ENCODE measurements around the gene RAD51B.

RAD51B gene

DNA sequence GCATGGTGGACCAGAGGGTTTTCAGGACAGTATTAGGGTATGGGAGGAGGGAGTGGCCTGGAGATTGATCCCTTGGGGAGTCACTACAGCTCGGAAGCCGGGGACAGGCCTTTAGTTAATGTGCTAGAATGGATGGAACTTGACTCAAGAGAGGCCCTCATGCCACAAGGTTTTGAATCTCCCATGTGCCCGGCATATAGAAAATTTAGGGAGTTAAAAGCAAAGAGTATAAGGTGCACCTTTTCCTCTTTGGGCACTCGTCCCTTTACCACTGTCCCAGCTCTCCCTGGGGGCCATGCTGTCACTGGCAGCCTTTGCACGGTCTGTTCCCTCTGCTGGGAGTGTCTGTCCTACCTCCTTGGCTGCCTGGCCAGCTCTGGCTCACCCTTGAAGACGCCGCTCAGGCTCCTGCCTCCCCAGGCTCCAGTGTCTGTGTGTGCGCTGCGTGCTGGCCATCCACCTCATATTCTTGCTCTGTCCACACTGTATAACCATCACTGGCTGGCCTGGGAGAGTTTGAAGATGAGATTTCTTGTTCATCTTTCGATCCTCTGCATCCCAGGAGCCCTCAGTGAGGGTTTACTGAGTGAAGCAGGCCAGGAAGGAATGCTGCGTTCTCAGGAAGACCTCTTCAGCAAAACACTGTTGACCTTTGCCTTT is 811.9 kb downstream of the RAD51B start:
- no peak for DNase-seq (ENCODE audit: low read depth)
- TF ChIP-seq, protein P1, sequence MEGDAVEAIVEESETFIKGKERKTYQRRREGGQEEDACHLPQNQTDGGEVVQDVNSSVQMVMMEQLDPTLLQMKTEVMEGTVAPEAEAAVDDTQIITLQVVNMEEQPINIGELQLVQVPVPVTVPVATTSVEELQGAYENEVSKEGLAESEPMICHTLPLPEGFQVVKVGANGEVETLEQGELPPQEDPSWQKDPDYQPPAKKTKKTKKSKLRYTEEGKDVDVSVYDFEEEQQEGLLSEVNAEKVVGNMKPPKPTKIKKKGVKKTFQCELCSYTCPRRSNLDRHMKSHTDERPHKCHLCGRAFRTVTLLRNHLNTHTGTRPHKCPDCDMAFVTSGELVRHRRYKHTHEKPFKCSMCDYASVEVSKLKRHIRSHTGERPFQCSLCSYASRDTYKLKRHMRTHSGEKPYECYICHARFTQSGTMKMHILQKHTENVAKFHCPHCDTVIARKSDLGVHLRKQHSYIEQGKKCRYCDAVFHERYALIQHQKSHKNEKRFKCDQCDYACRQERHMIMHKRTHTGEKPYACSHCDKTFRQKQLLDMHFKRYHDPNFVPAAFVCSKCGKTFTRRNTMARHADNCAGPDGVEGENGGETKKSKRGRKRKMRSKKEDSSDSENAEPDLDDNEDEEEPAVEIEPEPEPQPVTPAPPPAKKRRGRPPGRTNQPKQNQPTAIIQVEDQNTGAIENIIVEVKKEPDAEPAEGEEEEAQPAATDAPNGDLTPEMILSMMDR (conservative IDR thresholded peaks at IDR 0.05; ENCODE audit: control insufficient read depth, insufficient read depth, low read depth, low read length): no peak

DNA sequence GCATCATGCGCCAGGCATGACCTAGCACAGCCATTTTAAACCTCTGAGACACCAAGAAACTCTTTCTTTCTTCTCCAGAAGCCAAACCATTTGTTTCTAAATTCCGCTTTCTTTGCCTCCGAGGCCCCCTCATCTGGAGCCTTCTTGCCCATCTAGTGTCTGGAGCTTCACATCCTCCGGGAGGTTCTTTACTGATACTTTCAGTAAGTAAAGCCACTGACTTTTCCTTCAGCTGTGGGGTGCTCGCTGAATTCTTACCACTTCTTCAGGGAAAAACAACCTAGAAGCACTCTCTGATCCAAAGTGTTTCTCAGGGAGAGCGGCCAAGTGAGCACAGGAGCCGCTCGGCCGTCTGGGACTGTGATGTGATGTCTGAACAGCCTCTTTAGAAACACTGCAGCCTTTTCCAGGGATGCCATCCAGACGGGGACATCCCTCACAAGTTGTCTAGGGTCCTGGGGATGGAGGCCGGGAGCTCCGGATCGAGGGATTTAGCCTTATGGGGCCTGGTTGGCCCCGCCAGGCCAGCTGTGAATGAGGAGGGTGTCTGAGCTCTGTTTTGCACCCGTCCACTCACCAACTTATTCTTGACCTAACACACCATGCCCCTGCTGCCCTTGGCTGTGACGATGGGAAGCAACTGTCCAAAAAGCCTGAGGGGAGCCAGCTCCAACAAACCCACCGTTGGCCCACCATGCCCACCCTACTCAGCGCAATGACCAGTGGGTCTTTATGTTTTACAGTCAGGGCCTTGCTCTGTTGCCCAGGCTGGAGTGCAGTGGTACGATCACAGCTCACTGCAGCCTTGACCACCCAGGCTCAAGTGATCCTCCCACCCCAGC is 812.7 kb downstream of the RAD51B start:
- TF ChIP-seq, protein P1 (conservative IDR thresholded peaks at IDR 0.05; ENCODE audit: control insufficient read depth, insufficient read depth, low read depth, low read length): no peak
- no peak overlapping the region for H3K4me3 ChIP-seq (ENCODE audit: control insufficient read depth, low read depth, low read length)

More for the DNA sequence above, 811.9 kb downstream of the RAD51B start:
- H3K4me3 ChIP-seq (ENCODE audit: control insufficient read depth, low read depth, low read length): no peak overlapping the region

GRCh38 chr14:68633131-68633991 is 813.8 kb downstream of the RAD51B start:
- TF ChIP-seq, protein P1 (conservative IDR thresholded peaks at IDR 0.05; ENCODE audit: control insufficient read depth, insufficient read depth, low read depth, low read length): no peak
- DNase-seq (ENCODE audit: low read depth): peak; percentile 57
- H3K4me3 ChIP-seq (ENCODE audit: control insufficient read depth, low read depth, low read length): no peak overlapping the region

More for the DNA sequence above, 812.7 kb downstream of the RAD51B start:
- no peak for DNase-seq (ENCODE audit: low read depth)

DNA sequence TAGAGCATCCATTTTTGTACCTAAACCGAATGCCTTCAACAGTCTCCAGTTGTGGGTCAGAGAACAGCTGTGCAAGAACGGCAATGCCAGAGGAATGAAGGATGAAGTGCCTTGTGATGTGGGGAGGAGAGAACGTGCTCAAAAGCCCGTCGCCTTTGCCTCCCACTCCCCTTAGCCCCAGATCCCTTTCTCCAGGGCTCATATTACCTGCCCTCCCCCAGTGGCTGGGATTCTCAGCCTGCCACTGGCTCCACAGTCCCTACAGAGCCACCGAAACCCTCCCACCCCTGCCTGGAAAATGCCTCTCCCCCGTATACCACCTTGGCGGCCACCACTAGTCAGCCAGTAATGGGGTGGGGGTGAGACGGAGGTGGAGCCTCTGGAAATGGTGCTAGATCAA is 814.8 kb downstream of the RAD51B start:
- no peak overlapping the region for H3K4me3 ChIP-seq (ENCODE audit: control insufficient read depth, low read depth, low read length)
- DNase-seq (ENCODE audit: low read depth): no peak
- TF ChIP-seq, protein P1 (conservative IDR thresholded peaks at IDR 0.05; ENCODE audit: control insufficient read depth, insufficient read depth, low read depth, low read length): no peak

DNA sequence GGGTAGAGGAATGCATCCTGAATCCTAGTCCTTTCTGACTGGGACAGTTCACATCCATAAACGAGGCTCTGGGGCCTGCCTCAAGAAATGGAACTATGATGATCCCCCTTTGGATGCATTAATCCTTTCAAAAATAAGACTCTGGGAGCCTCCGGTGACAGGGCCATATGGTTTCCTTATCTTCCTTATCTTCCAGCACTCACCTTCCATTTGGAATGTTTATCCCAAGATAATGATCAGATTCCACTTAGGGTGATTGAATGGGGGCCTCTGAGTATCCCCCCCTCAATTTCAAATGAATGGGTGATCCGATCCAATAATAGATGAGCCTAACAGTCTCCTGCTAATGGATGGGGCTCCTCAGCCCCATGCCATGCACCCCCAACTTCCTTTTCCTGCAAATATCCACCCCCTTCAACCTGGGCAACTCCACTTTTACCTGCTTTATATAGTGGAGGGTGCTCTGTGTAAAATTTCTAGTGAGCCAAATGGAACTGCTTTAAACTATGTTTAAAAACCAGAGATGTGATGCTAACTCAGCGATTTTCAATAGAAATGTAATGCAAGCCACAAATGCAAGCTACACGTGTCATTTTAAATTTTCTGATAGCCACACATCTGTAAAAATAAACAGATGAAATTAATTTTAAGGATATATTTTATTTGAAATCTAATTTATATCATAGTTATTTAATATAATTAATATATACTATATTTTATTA is 815.5 kb downstream of the RAD51B start:
- TF ChIP-seq, protein P1 (conservative IDR thresholded peaks at IDR 0.05; ENCODE audit: control insufficient read depth, insufficient read depth, low read depth, low read length): no peak
- DNase-seq (ENCODE audit: low read depth): no peak
- H3K4me3 ChIP-seq (ENCODE audit: control insufficient read depth, low read depth, low read length): no peak overlapping the region

- no peak overlapping the region for H3K4me3 ChIP-seq (ENCODE audit: control insufficient read depth, low read depth, low read length)
- TF ChIP-seq, protein P1 (conservative IDR thresholded peaks at IDR 0.05; ENCODE audit: control insufficient read depth, insufficient read depth, low read depth, low read length): no peak
- no peak for DNase-seq (ENCODE audit: low read depth)
Observed at GRCh38 chr14:68636597-68636996, 817.0 kb downstream of the RAD51B start.

All from fibroblast of mammary gland (primary cell).